GM21515 (cell line): Measurements from ENCODE around the gene DEAF1.

Source experiments
- ATAC-seq: cut with Tn5 transposase; IDR thresholded peaks from one replicate; pipeline ENCODE4 v1.9.1; 2021; ENCODE audit not compliant: unreplicated experiment

The DEAF1 gene

GRCh38 chr11:614623-615503, 80.2 kb downstream of the DEAF1 start:
- no peak for ATAC-seq

DNA sequence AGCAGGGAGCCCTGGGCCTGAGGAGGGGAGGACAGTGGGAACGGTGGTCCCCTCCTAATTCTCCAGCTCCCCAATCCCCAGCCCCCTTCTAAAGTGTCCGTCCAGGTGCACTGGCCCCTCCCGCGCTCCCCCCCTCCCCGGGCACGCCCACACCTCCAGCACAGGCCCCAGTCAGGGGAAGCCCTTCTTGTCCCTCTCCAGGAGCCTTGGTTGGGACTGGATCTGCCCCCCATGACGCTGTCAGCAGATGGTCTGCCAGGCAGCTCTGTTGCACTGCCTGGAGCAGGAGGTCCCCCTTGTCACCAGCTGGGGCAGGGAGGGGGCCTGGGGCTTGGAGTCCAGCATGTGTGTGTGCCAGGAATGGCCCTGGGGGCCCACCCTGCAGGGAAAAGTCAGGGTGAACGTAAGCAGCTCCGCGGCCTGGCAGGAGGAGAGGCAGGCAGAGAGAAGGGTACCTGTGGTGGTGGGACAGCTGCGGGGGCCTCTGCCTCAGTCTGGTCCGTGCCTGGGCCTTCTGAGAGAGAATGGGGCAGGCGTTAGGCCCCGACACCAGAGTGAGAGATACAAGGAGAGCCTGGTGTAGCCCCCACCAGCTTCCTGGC, 80.9 kb downstream of the DEAF1 start:
- ATAC-seq, result no peak

GRCh38 chr11:613369-613968, 81.6 kb downstream of the DEAF1 start:
- ATAC-seq, result no peak

GRCh38 chr11:612961-613300, 82.1 kb downstream of the DEAF1 start:
- no peak for ATAC-seq

DNA sequence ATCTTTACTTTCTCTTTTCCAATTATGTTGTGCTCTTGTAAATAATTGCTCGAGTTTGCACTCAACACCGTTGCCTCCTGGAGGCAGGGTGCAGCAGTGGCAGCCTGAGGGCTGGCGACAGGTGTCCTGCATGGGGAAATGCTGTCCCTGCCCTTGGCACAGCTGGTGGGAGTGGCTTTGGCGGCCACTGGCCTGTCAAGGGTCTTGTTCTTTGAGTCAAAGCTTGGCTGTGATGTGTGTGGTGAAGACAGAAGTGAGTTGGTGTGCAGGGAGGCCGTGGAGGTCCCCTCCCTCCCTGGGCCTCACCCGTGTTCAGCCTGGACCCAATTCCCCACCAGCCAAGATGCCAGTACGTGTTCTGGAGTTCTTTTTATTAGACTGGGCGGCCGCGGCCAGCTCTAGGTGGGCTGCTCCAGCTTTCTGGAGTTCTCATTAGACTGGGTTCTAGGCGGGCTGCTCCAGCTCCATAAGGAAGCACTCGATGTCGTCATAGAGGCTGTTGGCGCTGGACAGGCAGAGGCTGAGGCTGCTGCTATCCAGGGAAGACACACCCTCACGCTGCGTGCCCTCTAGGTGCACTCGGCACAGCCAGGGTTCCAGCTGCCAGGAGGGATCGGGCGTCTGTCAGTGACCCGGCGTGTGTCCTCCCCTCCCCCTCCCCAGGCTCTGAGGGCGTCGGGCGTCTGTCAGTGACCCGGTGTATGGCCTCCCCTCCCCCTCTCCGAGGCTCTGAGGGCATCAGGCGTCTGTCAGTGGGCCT, 82.6 kb downstream of the DEAF1 start:
- ATAC-seq, result no peak

DNA sequence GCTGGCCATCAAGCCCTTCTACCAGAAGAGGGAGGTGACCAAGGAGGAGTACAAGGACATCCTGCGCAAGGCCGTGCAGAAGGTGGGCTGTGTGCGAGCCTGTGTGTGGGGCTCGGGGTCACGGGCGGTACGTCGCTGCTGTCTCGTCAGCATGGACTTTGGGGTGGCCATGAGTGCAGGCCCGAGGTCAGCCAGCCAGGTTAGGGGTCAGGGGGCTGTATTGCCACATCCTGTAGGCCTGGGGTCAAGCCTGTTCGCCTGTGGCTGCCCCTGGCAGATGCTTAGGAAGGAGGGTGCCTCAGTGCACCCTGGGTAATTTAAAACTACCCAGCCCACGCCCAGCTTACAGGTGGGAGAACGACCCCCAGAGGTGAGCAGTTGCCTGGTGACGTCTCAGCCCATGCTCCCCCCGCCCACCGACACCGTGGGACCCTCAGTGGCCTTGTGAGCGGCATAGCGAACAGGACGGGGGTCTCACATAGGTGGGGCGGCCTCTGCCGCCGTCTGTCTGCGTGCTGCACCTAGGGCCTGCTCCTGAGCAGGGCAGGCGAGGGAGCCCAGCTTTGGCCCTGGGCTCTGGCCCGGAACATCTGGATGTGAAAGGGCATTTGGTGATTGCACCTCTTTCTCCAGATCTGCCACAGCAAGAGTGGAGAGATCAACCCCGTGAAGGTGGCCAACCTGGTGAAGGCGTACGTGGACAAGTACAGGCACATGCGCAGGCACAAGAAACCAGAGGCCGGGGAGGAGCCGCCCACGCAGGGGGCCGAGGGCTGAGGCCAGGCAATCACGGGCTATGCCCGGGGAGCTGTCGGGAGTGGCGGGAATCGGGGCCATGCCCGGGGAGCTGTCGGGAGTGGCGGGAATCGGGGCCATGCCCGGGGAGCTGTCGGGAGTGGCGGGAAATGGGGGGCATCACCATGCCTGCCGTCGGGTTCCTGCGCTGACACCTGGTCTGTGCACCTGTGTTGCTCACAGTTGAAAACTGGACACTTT, 83.7 kb downstream of the DEAF1 start:
- no peak for ATAC-seq

DNA sequence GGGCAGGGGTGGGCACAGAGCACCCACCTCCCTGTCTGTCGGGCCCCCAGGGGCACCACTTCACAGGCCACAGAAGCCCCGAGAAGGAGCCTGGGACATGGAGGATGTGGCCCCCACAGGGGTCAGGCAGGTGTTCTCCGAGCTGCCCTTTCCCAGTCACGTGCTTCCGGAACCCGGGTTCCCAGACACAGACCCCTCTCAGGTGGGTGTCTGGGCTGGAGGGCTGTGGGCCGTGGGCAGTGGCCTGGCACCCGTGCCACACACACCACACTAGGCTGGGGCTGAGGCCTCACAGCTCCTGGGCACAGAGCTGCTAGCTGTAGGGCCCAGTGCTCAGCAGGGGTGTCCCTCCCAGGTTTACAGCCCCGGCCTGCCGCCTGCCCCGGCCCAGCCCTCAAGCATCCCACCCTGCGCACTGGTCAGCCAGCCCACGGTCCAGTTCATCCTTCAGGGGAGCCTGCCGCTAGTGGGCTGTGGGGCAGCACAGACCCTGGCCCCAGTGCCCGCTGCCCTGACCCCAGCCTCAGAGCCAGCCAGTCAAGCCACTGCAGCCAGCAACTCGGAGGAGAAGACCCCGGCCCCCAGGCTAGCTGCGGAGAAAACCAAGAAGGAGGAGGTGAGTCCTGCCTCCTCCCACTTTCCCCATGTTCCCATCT, 84.7 kb downstream of the DEAF1 start:
- no peak for ATAC-seq

DNA sequence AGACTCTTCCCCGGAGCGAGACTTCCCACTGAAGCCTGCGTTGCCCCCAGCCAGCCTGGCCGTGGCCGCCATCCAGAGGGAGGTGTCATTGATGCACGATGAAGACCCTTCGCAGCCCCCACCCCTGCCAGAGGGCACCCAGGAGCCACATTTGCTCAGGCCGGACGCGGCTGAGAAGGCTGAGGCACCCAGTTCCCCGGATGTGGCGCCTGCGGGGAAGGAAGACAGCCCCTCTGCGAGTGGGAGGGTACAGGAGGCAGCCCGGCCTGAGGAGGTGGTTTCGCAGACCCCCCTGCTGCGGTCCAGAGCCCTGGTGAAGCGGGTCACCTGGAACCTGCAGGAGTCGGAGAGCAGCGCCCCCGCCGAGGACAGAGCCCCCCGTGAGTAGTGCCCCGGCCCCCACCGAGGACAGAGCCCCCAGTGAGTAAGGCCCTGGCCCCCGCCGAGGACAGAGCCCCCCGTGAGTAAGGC, 85.6 kb downstream of the DEAF1 start:
- no peak for ATAC-seq

DNA sequence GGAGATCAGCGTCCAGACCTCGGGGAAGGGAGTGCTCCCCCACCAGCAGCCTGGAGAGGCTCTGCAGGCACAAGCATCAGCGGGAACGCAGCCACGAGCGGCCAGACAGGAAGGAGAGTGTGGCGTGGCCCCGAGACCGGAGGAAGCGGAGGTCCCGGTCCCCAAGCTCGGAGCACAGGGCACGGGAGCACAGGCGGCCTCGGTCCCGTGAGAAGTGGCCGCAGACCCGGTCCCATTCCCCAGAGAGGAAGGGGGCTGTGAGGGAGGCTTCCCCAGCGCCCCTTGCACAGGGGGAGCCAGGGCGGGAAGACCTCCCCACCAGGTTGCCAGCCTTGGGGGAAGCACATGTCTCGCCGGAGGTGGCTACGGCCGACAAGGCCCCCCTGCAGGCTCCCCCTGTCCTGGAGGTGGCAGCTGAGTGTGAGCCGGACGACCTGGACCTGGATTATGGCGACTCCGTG, 86.2 kb downstream of the DEAF1 start:
- no peak for ATAC-seq

- ATAC-seq, result no peak
These were observed 86.9 kb downstream of the DEAF1 start for GRCh38 chr11:607971-608659.

- ATAC-seq, result no peak
These were observed 87.8 kb downstream of the DEAF1 start for GRCh38 chr11:607020-607780.

DNA sequence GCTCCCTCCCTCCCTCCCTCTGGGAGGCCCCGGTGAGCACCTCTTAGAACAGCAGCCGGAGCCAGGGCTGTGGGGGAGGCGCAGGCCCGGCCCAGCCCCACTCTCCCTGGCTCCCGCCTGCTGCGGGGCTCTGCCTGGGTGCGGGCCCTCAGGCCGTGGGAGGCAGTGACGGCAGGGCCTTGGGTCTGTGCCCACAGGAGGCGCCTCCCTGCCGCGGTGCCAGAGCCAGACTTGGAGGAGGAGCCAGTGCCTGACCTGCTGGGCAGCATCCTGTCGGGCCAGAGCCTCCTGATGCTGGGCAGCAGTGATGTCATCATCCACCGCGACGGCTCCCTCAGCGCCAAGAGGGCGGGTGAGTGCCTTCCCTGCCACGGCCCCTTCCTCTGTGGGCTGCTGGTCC, 88.8 kb downstream of the DEAF1 start:
- no peak for ATAC-seq

DNA sequence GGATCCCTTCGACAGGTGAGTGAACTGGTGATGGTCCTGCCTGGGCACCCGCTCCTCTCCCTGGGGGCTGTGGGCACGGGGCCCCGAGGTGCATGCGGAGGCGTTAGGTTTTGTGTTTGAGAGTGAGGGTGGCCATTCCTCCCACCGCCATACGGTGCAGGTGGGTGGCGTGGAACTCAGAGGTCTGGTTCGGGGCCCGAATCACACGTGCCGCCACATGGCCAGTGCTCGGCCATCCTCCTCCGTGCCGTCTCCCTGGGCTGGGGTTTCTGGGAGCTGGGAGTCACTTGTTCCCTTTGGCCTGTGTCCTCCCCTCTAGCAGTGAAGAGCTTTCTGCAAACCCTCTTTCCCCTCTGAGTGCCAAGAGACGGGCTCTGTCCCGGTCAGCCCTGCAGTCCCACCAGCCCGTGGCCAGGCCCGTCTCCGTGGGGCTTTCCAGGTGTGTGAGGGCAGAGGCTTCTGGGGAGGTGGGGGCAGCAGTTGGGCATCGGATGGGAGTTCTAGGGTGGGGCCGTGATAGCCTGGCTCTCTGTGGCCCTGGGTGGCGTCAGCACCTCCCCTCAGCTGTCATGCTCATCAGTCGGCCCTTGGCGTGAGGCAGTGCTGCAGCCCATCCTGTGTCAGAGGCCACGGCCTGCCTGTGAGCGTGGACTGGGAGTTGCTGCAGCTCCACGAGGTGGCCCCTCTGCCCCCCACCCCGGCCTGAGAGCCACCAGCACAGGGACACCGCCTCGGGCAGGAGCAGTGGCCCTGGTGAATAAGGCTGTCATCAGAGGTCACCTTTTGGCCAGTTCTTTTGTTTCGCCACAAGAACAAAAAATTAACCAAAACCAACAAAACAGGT, 89.5 kb downstream of the DEAF1 start:
- ATAC-seq, result no peak

- no peak for ATAC-seq
These were observed 91.9 kb downstream of the DEAF1 start for GRCh38 chr11:603154-603553.

DNA sequence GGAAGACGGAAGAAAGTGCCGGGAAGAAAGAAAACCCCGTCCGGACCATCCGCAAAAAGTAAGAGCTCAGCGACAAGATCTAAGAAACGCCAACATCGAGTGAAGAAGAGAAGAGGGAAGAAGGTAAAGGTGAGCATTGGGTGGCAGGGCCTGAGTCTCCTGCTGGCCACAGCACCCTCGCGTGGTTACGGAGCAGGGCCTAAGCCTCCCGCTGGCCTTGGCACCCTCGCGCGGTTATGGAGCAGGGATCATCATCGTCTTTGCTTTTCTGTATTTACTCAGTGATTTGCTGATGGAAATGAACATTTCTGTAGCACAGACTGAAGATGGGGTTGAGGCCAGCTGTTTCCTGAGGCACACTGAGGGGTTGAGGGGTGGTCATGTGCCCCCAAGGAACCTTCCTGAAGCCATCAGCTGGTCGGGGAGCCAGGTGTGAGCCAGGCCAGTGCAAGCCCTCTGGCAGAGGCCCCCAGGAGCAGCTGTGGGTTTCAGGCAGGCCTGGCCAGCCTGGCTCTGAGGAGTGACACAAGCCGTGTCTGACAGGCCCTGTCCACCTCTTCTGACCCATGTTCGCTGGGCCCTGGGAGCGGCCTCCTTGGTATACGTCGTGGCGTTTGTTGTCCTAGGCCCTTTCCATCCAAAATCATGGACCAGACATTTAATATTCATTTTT, 93.3 kb downstream of the DEAF1 start:
- no peak for ATAC-seq

DNA sequence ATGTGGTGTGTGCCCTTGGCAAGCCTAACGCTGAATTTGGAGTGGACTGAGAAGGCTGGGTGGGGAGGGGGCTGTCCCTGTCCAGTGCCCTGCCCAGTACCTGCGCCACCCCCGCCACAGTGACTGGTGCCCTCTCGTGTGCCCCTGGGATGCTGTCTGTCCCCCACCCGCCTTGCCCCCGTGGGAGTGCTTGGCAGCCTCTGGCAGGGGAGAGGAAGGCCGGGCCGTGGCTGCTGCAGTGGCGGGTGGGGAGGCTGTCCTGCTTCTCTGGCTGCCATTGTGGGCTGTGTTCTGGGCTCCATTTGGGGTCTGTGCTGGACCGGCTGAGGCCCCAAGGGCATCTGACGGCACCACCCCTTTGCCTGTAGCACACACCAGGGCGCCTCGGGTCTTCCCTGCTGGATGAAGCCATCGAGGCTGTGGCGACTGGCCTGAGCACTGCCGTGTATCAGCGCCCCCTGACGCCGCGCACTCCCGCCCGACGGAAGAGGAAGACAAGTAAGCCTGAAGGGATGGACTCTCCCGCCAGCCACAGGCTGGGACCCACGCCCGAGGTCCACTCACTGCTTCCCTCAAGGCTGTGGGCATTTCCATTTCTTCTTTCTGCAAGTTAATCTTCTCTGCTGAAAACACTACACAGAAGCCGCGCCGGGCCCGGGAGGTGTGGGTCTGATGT, 96.9 kb downstream of the DEAF1 start:
- ATAC-seq, result no peak
